Body of pancreas (tissue), 4 donors: ENCODE results near the gene TBL1Y. TPM values are rescaled to one million over a fixed set of nuclear protein-coding genes. Genes with fewer than 3 reads are reported as not detected.

Experiments
- ATAC-seq: fragments of 150-250 bp; one replicate; pipeline ENCODE4 v1.9.1; 2016
- DNase-seq, 4 donors: peaks; one replicate each; pipeline ENCODE4 v3.0.0-alpha.2; 2019
- H3K27ac ChIP-seq, 4 donors: fragments of 200-600 bp; sonication (generic); 1 replicate in 3 of 4; 2 replicates in 1 of 4; pipeline versions ENCODE4 v1.5.1 to v1.6.1; 2016 to 2019; ENCODE audit warnings: mild to moderate bottlenecking in 1 of 4, mixed read lengths in 1 of 4, moderate library complexity in 1 of 4
- H3K27me3 ChIP-seq, 2 donors: fragments of 200-600 bp; sonication (generic); one replicate each; pipeline ENCODE4 v1.6.0; 2016; ENCODE audit warnings: mild to moderate bottlenecking in 1 of 2
- H3K36me3 ChIP-seq, 2 donors: fragments of 200-600 bp; sonication (generic); replicated peaks in 1 of 2; 2 replicates each; pipeline ENCODE4 v1.5.1; 2016; ENCODE audit warnings: low read depth in 2 of 2; ENCODE audit not compliant: insufficient read depth in 1 of 2
- H3K4me1 ChIP-seq: fragments of 200-600 bp; sonication (generic); one replicate; pipeline ENCODE4 v1.6.0; 2016
- H3K4me3 ChIP-seq, 2 donors: fragments of 200-600 bp; sonication (generic); 1 replicate in 1 of 2; 2 replicates in 1 of 2; pipeline ENCODE4 v1.5.1; 2016 to 2019
- H3K9me3 ChIP-seq, 3 donors: fragments of 200-600 bp; sonication (generic); 1 replicate in 2 of 3; 2 replicates in 1 of 3; pipeline ENCODE4 v1.5.1; 2016
- CTCF ChIP-seq, 7 experiments: fragments of 450-650 bp in 4 of 7; fragments of 200-600 bp in 3 of 7; sonication (generic) in 3 of 7; IDR thresholded peaks; one replicate each; pipeline ENCODE4 v1.5.1; 2016 to 2019; ENCODE audit warnings: antibody characterized with exemption in 7 of 7
- POLR2A ChIP-seq, 3 donors: fragments of 450-650 bp; IDR thresholded peaks; one replicate each; pipeline ENCODE4 v1.6.1; 2016; ENCODE audit warnings: antibody characterized with exemption in 3 of 3, mild to moderate bottlenecking in 2 of 3
- WGBS, 2 donors: methylation state at CpG; one replicate each; pipeline ENCODE4 v1.1.5; 2017; 5-methylcytosine and 5-hydroxymethylcytosine counted together
- intact Hi-C: fragments of 100-400 bp; cut with DNase I; formaldehyde crosslinking; loops from one replicate; pipeline ENCODE4 v1.15.1; 2023
- total RNA-seq, 2 donors: library from RNA; depleted of rRNA; stranded (reverse); fragments of >200 nt; gene quantifications; one replicate each; pipeline ENCODE4 v1.1.0, GENCODE V29; 2016

The TBL1Y gene
- total RNA-seq, 2 donors from 2014 or later: not detected

DNA sequence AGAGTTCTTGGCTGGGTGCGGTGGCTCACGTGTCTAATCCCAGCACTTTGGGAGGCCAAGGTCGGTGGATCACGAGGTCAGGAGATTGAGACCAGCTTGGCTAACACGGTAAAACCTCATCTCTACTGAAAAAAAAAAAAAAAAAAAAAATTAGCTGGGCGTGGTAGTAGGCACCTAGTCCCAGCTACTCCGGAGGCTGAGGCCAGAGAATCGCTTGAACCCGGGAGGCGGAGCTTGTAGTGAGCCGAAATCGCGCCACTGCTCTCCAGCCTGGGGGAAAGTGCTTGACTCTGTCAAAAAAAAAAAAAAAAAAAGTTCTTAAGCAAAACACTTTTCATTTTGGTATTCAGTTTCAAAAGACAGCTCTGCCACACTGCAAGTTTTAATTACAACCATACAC lies 37.9 kb downstream of the TBL1Y start:
- no peak for TF ChIP-seq POLR2A (IDR thresholded peaks at IDR 0.05)
- no peak for TF ChIP-seq CTCF (IDR thresholded peaks at IDR 0.05)
- ATAC-seq (no peak), DNase-seq (no peak)
- Histone ChIP-seq H3K27me3 (no peaks in the 10 kb centered on the region), H3K9me3 (no peaks in the 10 kb centered on the region), H3K36me3 (no peaks in the 10 kb centered on the region), H3K27ac (no peak overlapping the region), H3K4me3 (no peak overlapping the region), H3K4me1 (no peaks in the 10 kb centered on the region)
- 44 to 59% methylated on average over 8 to 13 of the region's 13 CpGs for WGBS, 2 donors
- intact Hi-C loops: no loop called here

DNA sequence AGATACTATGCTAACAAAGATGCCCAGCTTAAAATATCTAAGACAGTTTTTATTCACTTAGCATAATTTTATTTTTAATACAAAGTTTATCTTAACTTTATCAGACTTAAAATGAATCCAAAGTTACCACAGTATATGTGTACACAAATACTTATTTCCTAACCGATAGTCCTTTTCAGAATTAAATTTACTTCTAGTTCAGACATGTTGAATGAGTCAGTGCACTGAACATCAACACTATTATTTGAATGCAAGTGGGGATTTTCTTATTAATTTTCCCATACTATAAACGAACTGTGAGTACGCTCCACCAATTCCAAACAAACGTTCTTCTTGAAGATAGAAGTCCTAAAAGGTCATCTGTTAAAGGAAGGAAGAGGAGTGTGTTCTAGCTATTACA lies 39.5 kb downstream of the TBL1Y start:
- ATAC-seq (no peak), DNase-seq (no peak)
- H3K27ac ChIP-seq: no peak overlapping the region
- intact Hi-C loops: no loop called here
- WGBS, 2 donors: 47 to 72% methylated on average over 4 of the region's 4 CpGs
- no peaks in the 10 kb centered on the region for H3K9me3 ChIP-seq
- H3K27me3 ChIP-seq: no peaks in the 10 kb centered on the region
- no peak overlapping the region for H3K4me3 ChIP-seq
- no peaks in the 10 kb centered on the region for H3K4me1 ChIP-seq
- no peak for TF ChIP-seq CTCF (IDR thresholded peaks at IDR 0.05)
- no peak for TF ChIP-seq POLR2A (IDR thresholded peaks at IDR 0.05)
- no peaks in the 10 kb centered on the region for H3K36me3 ChIP-seq

GRCh38 chrY:6964732-6965131 lies 54.2 kb downstream of the TBL1Y start:
- Histone ChIP-seq H3K4me1 (peaks cover 21% of the 10 kb centered on the region), H3K9me3 (no peaks in the 10 kb centered on the region), H3K27ac (no peak overlapping the region), H3K27me3 (no peaks in the 10 kb centered on the region), H3K4me3 (no peak overlapping the region), H3K36me3 (no peaks in the 10 kb centered on the region)
- intact Hi-C loops: no loop called here
- 1 to 10% methylated on average over 5 to 11 of the region's 11 CpGs for WGBS, 2 donors
- TF ChIP-seq POLR2A (IDR thresholded peaks at IDR 0.05) (no peak), CTCF (IDR thresholded peaks at IDR 0.05) (peak in 4 of 7 experiments; percentile 46 to 76 (median 64))
- DNase-seq (peak in 2 of 4 donors; percentile 56 to 72), ATAC-seq (peak; percentile 75)

- Histone ChIP-seq H3K4me1 (peaks cover 21% of the 10 kb centered on the region), H3K4me3 (no peak overlapping the region), H3K36me3 (no peaks in the 10 kb centered on the region), H3K27me3 (no peaks in the 10 kb centered on the region), H3K9me3 (no peaks in the 10 kb centered on the region), H3K27ac (no peak overlapping the region)
- intact Hi-C loops: no loop called here
- 74 to 83% methylated on average over 3 of the region's 3 CpGs for WGBS, 2 donors
- ATAC-seq (no peak), DNase-seq (no peak)
- TF ChIP-seq POLR2A (IDR thresholded peaks at IDR 0.05) (no peak), CTCF (IDR thresholded peaks at IDR 0.05) (no peak)
Observed at GRCh38 chrY:6966521-6966920, 56.0 kb downstream of the TBL1Y start.

DNA sequence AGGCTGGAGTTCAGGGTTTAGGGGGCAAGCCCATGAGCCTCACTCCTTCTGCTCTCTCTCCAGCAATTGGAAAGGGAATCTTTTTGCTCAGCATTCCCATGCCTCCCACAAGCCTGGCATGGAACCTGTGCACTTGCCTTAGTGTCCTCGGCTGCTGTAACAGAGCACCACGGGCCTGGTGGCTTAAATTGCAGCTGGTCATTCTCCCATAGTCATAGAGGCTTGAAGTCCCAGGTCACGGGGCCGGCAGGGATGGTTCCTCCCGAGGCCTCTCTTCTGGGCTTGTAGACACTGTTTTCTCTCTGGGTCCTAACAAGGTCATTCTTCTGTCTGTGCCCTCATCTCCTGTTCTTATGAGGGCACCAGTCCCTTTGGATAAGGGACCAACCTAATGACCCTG lies 57.2 kb downstream of the TBL1Y start:
- H3K9me3 ChIP-seq: no peaks in the 10 kb centered on the region
- no peak overlapping the region for H3K4me3 ChIP-seq
- peaks cover 19% of the 10 kb centered on the region for H3K4me1 ChIP-seq
- intact Hi-C loops: no loop called here
- TF ChIP-seq CTCF (IDR thresholded peaks at IDR 0.05): no peak
- no peak for TF ChIP-seq POLR2A (IDR thresholded peaks at IDR 0.05)
- H3K27me3 ChIP-seq: no peaks in the 10 kb centered on the region
- ATAC-seq: peak; percentile 50
- no peak overlapping the region for H3K27ac ChIP-seq
- H3K36me3 ChIP-seq: no peaks in the 10 kb centered on the region
- peak in 1 of 4 donors; percentile 26 for DNase-seq
- 53 to 63% methylated on average over 2 to 5 of the region's 5 CpGs for WGBS, 2 donors
